ENCODE results near the gene HDAC5. TPM values are rescaled to one million over a fixed set of nuclear protein-coding genes. Genes with fewer than 3 reads are reported as not detected.
A peak's percentile ranks its signal among the peaks of the same experiment; 100 is the strongest.
"Not testable (repeated sequence)": the region's sequence is repeated elsewhere in the genome, so short reads cannot be mapped to it uniquely, and the experiment has no call there.

HDAC5 gene
- total RNA-seq: 50.3 and 52.1 TPM in 2 replicates

GRCh38 chr17:44123356-44124117 is at the start of gene HDAC5:
TSS of gene HDAC5 (minus strand) at chr17:44123641. CDS start at chr17:44117515, 6,126 bp downstream.
- peak; percentile 96 for DNase-seq

- DNase-seq: no peak
These were observed 48.6 kb upstream of the HDAC5 start for GRCh38 chr17:44171931-44172455.

- DNase-seq: no peak
These were observed 47.2 kb upstream of the HDAC5 start, which contains the start of gene ASB16 for GRCh38 chr17:44170499-44171201. TSS of gene ASB16 (plus strand) at chr17:44170704. CDS start at chr17:44170790, 86 bp downstream.

DNA sequence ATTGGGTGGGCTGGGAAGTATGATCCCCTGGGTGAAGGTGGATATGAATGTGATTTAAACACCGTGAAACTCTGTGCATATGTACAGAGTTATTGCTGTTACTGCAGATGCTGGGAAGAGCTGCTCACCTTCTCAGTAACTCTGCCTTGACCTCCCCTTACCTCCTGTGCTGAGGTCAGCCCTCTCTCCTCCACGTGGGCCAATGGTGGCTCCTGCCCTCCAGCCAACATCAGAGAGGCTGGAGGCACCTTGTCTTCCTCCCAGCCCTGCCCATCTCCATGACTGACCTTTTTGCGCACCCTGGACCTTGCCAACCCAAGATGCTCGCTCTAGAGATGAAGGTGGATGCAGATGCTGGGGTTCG is 46.7 kb upstream of the HDAC5 start:
- DNase-seq: no peak

DNA sequence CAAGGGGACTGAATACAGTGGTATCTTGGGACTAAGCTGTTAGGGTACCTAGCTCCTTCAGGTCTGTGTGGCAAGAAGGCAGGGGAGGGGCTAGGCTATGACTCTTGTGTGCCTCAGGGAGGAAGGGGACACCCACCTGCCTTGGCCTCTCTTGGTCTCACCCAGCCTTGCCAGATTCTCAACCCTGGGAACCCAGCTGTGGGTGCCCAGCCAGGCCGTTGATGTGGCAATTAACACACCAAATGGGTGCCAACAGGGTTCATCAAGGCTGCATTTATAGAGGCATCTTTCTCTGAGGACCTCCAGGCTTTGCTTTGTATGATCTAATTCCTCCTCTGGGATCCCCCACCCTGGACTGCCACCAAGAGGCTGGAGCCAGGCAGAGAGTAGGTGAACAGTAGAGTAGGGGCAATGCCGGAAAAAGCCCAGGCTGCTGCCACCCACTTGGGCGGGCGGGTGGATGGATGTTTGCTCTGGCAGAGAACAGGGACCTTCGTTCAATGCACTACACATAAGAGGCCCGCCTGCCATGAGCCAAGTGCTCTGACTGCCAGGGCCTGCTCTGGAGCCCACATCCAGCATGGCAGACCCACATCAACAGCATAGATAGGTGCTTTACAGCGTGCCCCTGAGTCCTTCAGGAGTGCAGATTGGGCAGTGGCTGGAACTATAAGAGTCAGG is 43.9 kb upstream of the HDAC5 start:
- DNase-seq: no peak

DNA sequence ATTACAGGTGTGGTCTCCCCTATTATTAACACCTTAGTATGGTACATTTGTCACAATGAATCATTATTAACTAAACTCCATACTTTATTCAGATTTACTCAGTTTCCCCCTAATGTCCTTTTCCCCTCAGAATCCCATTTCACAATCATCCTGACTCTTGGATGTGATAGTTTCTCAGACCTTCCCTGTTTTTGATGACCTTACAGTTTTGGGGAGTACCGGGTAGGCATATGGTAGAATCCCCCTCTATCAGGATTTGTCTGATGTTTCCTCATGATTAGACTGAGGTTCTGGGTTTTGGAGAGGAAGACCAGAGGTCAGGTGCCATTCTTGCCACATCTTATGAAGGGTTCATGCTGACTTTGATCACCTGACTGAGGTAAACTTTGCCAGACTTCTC is 41.0 kb upstream of the HDAC5 start:
- DNase-seq: no peak

- DNase-seq: peak; percentile 16
These were observed 36.2 kb upstream of the HDAC5 start for GRCh38 chr17:44159519-44160210.

DNA sequence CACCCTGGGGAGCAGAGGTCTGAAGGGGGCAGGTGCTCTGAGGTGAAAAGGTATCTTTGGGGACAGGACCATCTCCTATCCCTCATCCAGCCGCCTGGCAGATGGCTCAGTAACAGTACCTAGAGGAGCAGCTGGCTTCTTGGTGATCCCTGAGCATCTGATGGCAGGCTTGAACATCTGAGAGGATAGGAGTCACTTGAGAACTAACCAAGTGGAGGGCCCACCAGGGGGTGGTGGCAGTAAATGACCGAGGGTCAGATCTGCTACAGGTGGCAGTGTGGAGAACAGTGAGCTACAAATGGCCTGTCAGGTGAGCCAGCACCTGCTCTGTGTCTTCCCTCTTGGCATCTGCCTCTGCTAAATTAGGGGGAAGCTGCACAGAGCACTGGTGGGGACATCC is 32.0 kb upstream of the HDAC5 start:
- no peak for DNase-seq

GRCh38 chr17:44152875-44153274 is 29.4 kb upstream of the HDAC5 start:
- no peak for DNase-seq

DNA sequence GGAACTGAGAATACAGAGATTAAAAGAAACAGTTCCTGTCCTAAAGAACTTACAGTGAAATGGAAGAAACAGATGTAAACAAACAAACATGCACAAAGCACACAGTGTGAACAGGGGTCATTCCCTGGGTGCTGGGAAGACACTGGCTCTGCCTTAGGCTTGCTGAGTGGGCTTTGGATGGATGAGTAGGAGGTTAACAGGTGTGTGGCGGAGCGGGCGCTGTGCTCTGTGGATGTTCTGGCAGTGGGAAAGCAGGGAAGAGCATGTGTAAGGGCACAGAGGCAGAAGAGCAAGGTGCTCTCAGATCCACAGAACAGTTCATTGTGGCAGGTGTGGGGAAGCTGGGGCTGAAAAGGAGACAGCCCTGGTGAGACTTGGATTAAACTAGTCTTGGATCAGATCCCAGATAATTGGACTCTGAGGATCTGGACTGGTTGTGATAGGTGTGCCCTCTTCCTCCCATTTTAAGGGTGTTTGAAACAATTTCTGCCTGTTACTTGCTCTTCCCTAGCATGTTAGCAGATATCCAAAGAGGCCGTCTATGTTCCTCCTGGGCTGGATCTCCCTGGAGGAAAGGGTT is 26.4 kb upstream of the HDAC5 start:
- DNase-seq: no peak

DNA sequence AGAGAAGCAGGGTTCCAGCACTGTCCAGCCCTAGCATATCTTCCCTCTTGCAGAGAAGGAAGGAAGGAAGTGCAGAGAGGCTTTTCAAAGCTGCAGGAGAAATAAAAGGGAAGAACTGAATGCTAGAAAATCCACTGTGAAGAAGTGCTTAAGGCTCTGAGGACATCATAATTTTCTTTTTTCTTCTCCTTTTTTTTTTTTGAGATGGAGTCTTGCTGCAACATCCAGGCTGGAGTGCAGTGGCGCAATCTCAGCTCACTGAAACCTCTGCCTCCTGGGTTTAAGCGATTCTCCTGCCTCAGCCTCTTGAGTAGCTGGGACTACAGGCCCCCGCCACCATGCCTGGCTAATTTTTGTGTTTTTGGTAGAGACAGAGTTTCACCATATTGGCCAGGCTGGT is 25.6 kb upstream of the HDAC5 start:
- not testable (repeated sequence) for DNase-seq

GRCh38 chr17:44147812-44148211 is 24.4 kb upstream of the HDAC5 start:
- DNase-seq: no peak

DNA sequence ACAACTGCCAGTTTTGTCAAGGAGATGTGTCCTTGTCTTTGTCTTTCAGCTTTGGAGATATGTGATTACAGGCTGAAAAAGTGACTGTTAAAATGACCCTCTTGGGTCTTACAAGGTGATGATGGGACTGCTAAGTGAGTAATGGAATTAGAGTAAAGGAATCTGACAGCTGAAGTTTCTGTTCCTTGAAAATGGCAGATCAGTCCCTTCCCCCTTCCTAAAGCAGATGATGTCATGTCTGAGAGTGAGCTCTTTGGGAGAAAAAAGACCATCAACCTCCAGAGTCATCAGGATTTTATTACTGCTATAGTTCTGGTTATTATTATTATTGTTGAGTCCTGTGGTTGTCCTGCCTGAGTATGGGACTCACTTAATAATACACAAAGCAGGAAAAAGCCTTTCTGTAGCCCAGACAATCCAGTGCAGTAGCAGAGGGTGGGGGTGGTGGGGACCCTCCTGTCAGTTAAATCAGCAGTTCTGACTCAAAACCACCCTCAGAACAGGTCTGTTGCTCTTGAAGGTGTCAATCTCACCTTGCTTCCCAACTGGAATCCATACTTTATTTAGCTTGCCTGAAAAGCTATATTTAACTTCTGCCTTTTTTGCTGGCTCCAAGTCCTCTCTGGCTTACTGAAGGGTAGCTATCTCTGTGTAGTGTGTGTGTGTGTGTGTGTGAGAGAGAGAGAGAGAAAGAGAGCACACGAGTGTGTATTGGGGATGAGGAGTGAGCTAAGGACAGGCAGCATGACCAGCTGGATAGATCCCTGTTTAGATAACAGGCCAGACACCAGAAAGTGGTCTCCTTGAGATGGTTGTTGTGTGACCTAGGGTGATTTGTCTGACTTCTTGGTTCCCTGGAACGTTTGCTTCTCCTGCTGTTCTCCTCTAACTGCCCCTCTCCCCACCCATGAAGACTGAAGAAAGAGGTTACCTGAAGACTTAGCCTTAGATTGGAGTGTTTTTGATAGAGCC is 23.2 kb upstream of the HDAC5 start:
- DNase-seq: no peak

DNA sequence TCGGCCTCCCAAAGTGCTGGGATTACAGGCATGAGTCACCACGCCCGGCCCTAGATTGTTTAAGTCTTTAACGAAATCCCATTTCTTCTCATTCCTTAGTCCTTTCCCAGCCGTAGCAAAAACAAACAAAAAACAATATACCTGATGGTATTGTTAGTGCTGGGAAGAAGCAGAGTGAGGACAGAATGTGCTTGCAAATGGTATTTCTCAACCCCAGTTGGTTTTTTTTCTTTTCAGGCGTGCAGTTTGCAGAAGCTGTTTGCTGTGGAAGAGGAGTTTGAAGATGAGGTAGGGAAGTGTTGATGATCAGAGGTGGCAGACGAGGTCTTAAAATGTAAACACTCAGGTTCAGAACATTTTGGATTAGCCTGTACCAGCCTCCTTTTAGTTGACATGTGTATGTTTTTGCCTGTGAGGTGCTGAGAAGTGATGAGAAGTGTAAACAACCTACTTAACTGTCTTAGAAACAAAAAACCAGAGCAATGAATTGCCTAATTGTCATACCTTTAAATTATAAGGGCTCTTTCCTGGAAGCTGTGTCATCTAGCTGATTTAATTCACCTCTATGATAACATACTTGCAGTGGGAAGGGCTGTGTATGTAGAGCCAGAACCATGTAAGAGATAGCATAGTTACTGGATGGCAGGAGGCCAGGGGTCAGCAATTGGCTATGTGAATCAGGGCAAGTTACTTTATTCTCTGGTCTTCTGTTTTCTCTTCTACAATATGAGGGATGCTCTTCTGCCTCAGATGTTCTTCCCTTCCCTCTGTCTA is 21.7 kb upstream of the HDAC5 start:
- DNase-seq: no peak

DNA sequence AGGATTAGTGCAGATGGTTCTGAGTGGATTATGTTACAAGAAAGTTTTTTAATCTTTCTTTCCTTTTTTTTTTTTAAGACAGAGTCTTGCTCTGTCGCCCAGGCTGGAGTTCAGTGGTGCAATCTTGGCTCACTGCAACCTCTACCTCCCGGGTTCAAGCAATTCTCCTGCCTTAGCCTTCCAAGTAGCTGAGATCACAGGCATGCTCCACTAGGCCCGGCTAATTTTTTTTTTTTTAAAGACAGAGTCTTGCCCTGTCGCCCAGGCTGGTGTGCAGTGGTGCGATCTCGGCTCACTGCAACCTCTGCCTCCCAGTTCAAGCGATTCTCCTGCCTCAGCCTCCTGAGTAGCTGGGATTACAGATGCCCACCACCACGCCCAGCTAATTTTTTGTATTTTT is 20.5 kb upstream of the HDAC5 start:
- DNase-seq: not testable (repeated sequence)

DNA sequence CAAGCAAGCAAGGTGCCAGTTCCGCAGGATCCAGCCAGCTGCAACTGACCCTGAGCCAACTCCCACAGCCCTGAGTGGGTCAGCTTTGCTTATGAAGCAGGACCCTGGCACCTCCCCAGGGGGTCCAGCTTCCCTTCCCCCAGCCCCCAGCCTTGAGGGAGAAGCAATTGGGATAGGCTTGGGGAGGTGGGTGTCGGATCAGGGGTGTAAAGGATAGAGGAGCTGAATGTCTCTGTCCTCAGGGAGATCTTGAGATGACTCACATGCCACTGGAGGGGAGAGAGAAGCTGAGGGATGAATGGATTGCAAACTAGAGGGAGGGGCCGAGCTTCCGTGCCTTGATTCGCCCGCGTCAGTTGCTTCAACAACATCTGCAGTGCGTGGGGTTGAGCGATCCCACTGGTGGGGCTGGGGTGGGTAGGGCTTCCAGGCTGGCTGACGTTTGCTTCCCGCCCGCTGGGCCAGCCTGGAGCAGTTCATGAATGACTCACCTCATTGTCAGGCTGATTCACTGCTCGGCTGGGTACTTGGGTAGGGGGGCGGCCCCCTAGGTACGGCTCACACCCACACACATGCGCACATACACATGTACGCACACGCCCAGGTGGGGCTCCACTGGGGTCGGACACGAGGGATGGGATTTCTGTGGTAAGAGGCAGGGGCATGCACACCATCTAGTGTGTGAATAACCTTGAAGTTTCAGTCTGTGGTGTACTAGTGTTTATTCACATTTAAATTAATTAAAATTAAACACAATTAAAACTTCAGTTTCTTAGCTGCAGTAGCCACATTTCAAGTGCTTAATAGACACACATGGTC is 14.7 kb upstream of the HDAC5 start:
- DNase-seq: peak; percentile 95

DNA sequence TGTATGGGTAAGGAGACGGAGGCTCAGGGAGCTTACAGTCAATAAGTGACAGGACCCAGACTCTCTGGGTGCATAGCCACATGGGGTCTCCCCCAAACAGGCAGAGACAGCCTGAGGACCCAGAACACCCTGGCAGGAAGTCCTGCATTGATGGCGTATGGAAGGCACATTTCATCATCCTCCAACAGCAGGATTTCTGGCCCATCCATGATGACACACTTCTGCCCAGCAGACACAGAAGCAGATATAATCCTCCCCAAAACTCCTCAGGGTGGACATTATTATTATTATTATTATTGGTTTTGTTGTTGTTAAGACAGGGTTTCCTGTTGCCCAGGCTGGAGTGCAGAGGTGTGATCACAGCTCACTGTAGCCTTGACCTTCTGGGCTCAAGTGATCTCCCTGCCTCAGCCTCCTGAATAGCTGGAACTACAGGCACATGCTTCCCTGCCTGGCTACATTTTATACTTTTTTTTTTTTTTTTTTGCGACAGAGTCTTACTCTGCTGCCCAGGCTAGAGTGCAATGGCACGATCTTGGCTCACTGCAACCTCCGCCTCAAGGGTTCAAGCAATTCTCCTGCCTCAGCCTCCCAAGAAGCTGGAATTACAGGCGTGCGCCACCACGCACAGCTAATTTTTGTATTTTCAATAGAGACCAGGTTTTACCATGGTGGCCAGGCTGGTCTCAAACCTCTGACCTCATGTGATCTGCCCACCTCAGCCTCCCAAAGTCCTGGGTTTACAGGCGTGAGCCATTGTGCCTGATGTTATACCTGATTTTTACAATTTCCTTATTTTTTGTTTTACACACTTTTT is 11.5 kb upstream of the HDAC5 start:
- no peak for DNase-seq

- DNase-seq: no peak
These were observed 10.6 kb upstream of the HDAC5 start for GRCh38 chr17:44133918-44134476.

All from dermis blood vessel endothelial cell (primary cell).